A673 (cell line): ENCODE data around the gene BNC2.

ENCODE experiments used
- EZH2 ChIP-seq: fragments of 200-600 bp; sonication (generic); IDR thresholded peaks from 2 replicates; pipeline ENCODE4 v1.6.1; 2017; ENCODE audit warnings: borderline replicate concordance, low read depth, mild to moderate bottlenecking, mixed read lengths, antibody characterized with exemption, low read length; ENCODE audit not compliant: poor library complexity, severe bottlenecking
- TF ChIP-seq, protein P1 (sequence below): fragments of 300-800, 200-600 bp; sonication (generic); conservative IDR thresholded peaks from 2 replicates; pipeline ENCODE4 v1.5.1; 2017; ENCODE audit warnings: low read depth, mild to moderate bottlenecking, antibody characterized with exemption, low read length, moderate library complexity, mixed read lengths

DNA sequence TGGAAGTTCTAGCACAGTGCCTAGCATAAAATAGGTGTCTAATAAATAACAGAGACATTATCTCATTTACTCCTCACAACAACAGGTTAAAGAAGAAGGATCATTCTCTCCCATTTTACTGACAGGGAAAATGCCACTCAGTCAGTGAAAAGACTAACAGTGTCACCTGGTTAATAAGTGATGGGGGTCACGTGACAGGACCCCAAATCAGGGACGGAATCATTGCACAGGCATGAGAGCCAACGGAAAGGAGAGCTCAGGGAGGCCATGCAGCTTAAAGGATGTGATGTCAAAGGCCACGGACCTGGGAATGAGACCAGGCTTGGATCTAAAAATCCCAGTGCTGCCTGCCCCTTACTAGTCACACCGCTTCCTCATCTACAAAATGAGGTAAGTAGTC lies 101.2 kb downstream of the BNC2 start:
- TF ChIP-seq, protein P1, sequence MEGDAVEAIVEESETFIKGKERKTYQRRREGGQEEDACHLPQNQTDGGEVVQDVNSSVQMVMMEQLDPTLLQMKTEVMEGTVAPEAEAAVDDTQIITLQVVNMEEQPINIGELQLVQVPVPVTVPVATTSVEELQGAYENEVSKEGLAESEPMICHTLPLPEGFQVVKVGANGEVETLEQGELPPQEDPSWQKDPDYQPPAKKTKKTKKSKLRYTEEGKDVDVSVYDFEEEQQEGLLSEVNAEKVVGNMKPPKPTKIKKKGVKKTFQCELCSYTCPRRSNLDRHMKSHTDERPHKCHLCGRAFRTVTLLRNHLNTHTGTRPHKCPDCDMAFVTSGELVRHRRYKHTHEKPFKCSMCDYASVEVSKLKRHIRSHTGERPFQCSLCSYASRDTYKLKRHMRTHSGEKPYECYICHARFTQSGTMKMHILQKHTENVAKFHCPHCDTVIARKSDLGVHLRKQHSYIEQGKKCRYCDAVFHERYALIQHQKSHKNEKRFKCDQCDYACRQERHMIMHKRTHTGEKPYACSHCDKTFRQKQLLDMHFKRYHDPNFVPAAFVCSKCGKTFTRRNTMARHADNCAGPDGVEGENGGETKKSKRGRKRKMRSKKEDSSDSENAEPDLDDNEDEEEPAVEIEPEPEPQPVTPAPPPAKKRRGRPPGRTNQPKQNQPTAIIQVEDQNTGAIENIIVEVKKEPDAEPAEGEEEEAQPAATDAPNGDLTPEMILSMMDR = no peak
- no peak for TF ChIP-seq EZH2
